Activated CD4-positive, CD25-positive, alpha-beta regulatory T cell treated with anti-CD3 and anti-CD28 coated beads, Interleukin-2, amount 50 U/mL, for 16 hours (primary cell): ENCODE results near the gene PRSS27.
"Not testable (repeated sequence)": the region's sequence is repeated elsewhere in the genome, so short reads cannot be mapped to it uniquely, and the experiment has no call there.

Experiments used
- DNase-seq: peaks from one replicate; pipeline ENCODE4 v3.0.0-alpha.2; 2020; ENCODE audit warnings: low read depth, low spot score

PRSS27 gene

GRCh38 chr16:2696601-2697250 is 23.3 kb downstream of the PRSS27 start:
- not testable (repeated sequence) for DNase-seq

GRCh38 chr16:2692948-2693651 is 26.9 kb downstream of the PRSS27 start:
- DNase-seq = no peak

- DNase-seq = no peak
Observed at GRCh38 chr16:2692251-2692947, 27.6 kb downstream of the PRSS27 start.

GRCh38 chr16:2691491-2692248 is 28.4 kb downstream of the PRSS27 start:
- no peak for DNase-seq

GRCh38 chr16:2690852-2691251 is 29.2 kb downstream of the PRSS27 start:
- no peak for DNase-seq

- no peak for DNase-seq
Observed at GRCh38 chr16:2689968-2690801, 29.8 kb downstream of the PRSS27 start.

GRCh38 chr16:2689422-2689821 is 30.6 kb downstream of the PRSS27 start:
- not testable (repeated sequence) for DNase-seq

GRCh38 chr16:2687531-2688308 is 32.3 kb downstream of the PRSS27 start:
- DNase-seq = no peak

- no peak for DNase-seq
Observed at GRCh38 chr16:2686912-2687507, 33.0 kb downstream of the PRSS27 start.

GRCh38 chr16:2686075-2686474 is 33.9 kb downstream of the PRSS27 start:
- not testable (repeated sequence) for DNase-seq

GRCh38 chr16:2683041-2683440 is 37.0 kb downstream of the PRSS27 start:
- DNase-seq = not testable (repeated sequence)

GRCh38 chr16:2682209-2683021 is 37.6 kb downstream of the PRSS27 start, which contains the start of gene KCTD5:
Gene KCTD5 (plus strand): TSS chr16:2682523. CDS start chr16:2682549, 26 bp downstream.
- peak; percentile 95 for DNase-seq

- not testable (repeated sequence) for DNase-seq
Observed at GRCh38 chr16:2680360-2680759, 39.7 kb downstream of the PRSS27 start.

GRCh38 chr16:2679902-2680301 is 40.1 kb downstream of the PRSS27 start:
- not testable (repeated sequence) for DNase-seq

GRCh38 chr16:2678206-2678965 is 41.6 kb downstream of the PRSS27 start:
- DNase-seq = not testable (repeated sequence)

GRCh38 chr16:2676937-2677336 is 43.1 kb downstream of the PRSS27 start:
- DNase-seq = not testable (repeated sequence)

- no peak for DNase-seq
Observed at GRCh38 chr16:2675714-2676113, 44.3 kb downstream of the PRSS27 start.

GRCh38 chr16:2675021-2675420 is 45.0 kb downstream of the PRSS27 start:
- no peak for DNase-seq
